Prostate gland (tissue), 2 donors: ENCODE measurements around the gene SLC9A7. TPM values are rescaled to one million over a fixed set of nuclear protein-coding genes. Genes with fewer than 3 reads are reported as not detected.

Experiments used
- DNase-seq: peaks from one replicate; pipeline ENCODE4 v3.0.0-alpha.2; 2019; ENCODE audit warnings: low spot score
- H3K27ac ChIP-seq, 2 donors: fragments of 200-600 bp; sonication (generic); 2 replicates each; pipeline ENCODE4 v1.5.1; 2017 to 2019
- H3K27me3 ChIP-seq: fragments of 200-600 bp; sonication (generic); replicated peaks from 2 replicates; pipeline ENCODE4 v1.5.1; 2019; ENCODE audit not compliant: insufficient read depth
- H3K36me3 ChIP-seq, 2 donors: fragments of 200-600 bp; sonication (generic); 1 replicate in 1 of 2; 2 replicates in 1 of 2; pipeline versions ENCODE4 v1.5.1 to v1.8.1; 2017 to 2019
- H3K4me1 ChIP-seq: fragments of 200-600 bp; sonication (generic); replicated peaks from 2 replicates; pipeline ENCODE4 v1.5.1; 2019
- H3K4me3 ChIP-seq, 2 donors: fragments of 200-600 bp; sonication (generic); 2 replicates each; pipeline ENCODE4 v1.5.1; 2017 to 2019
- H3K9me3 ChIP-seq: fragments of 200-600 bp; sonication (generic); 2 replicates; pipeline ENCODE4 v1.5.1; 2017
- CTCF ChIP-seq, 4 experiments: fragments of 200-600 bp in 2 of 4; fragments of 450-650 bp in 2 of 4; sonication (generic) in 2 of 4; IDR thresholded peaks; 1 replicate in 3 of 4; 2 replicates in 1 of 4; pipeline ENCODE4 v1.5.1; 2016 to 2019; ENCODE audit warnings: antibody characterized with exemption in 4 of 4, mild to moderate bottlenecking in 2 of 4, moderate library complexity in 2 of 4
- POLR2A ChIP-seq: fragments of 450-650 bp; IDR thresholded peaks from one replicate; pipeline ENCODE4 v1.6.1; 2016; ENCODE audit warnings: antibody characterized with exemption, mild to moderate bottlenecking
- POLR2AphosphoS5 ChIP-seq: sonication (generic); formaldehyde crosslinking; IDR thresholded peaks from one replicate; pipeline ENCODE4 v1.6.1; 2017; ENCODE audit warnings: antibody characterized with exemption
- WGBS: methylation state at CpG from one replicate; pipeline ENCODE4 v1.1.5; 2018; 5-methylcytosine and 5-hydroxymethylcytosine counted together
- intact Hi-C: fragments of 100-400 bp; cut with DNase I; formaldehyde crosslinking; loops from one replicate; pipeline ENCODE4 v1.14.2; 2022
- total RNA-seq, 2 donors: library from RNA; depleted of rRNA; stranded (reverse); fragments of >200 nt; gene quantifications; one replicate each; pipeline ENCODE4 v1.1.0, GENCODE V29; 2016

SLC9A7 gene
- total RNA-seq, 2 donors from 2014 or later = 16.5 to 36.5 TPM

- WGBS = 70% methylated on average over 4 of the region's 4 CpGs
- Histone ChIP-seq H3K27ac (no peak overlapping the region), H3K27me3 (no peaks in the 10 kb centered on the region), H3K9me3 (no peaks in the 10 kb centered on the region), H3K4me1 (no peaks in the 10 kb centered on the region), H3K36me3 (no peaks in the 10 kb centered on the region), H3K4me3 (no peak overlapping the region)
- intact Hi-C loops = no loop called here
- DNase-seq = no peak
- TF ChIP-seq POLR2A (no peak), POLR2AphosphoS5 (no peak), CTCF (IDR thresholded peaks at IDR 0.05) (no peak)
These were observed 54.9 kb downstream of the SLC9A7 start for GRCh38 chrX:46703980-46704379.

- Histone ChIP-seq H3K36me3 (no peaks in the 10 kb centered on the region), H3K27me3 (no peaks in the 10 kb centered on the region), H3K27ac (no peak overlapping the region), H3K4me3 (no peak overlapping the region), H3K9me3 (no peaks in the 10 kb centered on the region), H3K4me1 (no peaks in the 10 kb centered on the region)
- TF ChIP-seq CTCF (IDR thresholded peaks at IDR 0.05) = no peak
- no peak for TF ChIP-seq POLR2A
- TF ChIP-seq POLR2AphosphoS5 = no peak
- intact Hi-C loops = no loop called here
- DNase-seq = no peak
- WGBS = 94% methylated on average over 3 of the region's 3 CpGs
These were observed 60.2 kb downstream of the SLC9A7 start for GRCh38 chrX:46698691-46699090.

- Histone ChIP-seq H3K36me3 (no peaks in the 10 kb centered on the region), H3K4me1 (no peaks in the 10 kb centered on the region), H3K27me3 (no peaks in the 10 kb centered on the region), H3K27ac (no peak overlapping the region), H3K9me3 (no peaks in the 10 kb centered on the region), H3K4me3 (no peak overlapping the region)
- TF ChIP-seq POLR2A (no peak), POLR2AphosphoS5 (no peak), CTCF (IDR thresholded peaks at IDR 0.05) (no peak)
- 67% methylated on average over 1 of the region's 1 CpG for WGBS
- DNase-seq = no peak
- intact Hi-C loops = no loop called here
These were observed 63.4 kb downstream of the SLC9A7 start for GRCh38 chrX:46695491-46695890.

GRCh38 chrX:46694549-46694948, 64.4 kb downstream of the SLC9A7 start:
- no peak for DNase-seq
- Histone ChIP-seq H3K9me3 (no peaks in the 10 kb centered on the region), H3K36me3 (no peaks in the 10 kb centered on the region), H3K4me3 (no peak overlapping the region), H3K27me3 (no peaks in the 10 kb centered on the region), H3K4me1 (no peaks in the 10 kb centered on the region), H3K27ac (no peak overlapping the region)
- intact Hi-C loops = no loop called here
- WGBS = 97% methylated on average over 2 of the region's 2 CpGs
- TF ChIP-seq CTCF (IDR thresholded peaks at IDR 0.05) = no peak
- TF ChIP-seq POLR2A = no peak
- no peak for TF ChIP-seq POLR2AphosphoS5

GRCh38 chrX:46693149-46693548, 65.8 kb downstream of the SLC9A7 start:
- Histone ChIP-seq H3K27me3 (no peaks in the 10 kb centered on the region), H3K4me3 (no peak overlapping the region), H3K27ac (no peak overlapping the region), H3K36me3 (no peaks in the 10 kb centered on the region), H3K9me3 (no peaks in the 10 kb centered on the region), H3K4me1 (no peaks in the 10 kb centered on the region)
- DNase-seq = no peak
- intact Hi-C loops = no loop called here
- TF ChIP-seq POLR2AphosphoS5 (no peak), CTCF (IDR thresholded peaks at IDR 0.05) (no peak), POLR2A (no peak)
- WGBS = 91% methylated on average over 2 of the region's 2 CpGs
